Liver (tissue), 9 donors: ENCODE results near the gene PRKAR1B. TPM values are rescaled to one million over a fixed set of nuclear protein-coding genes. Genes with fewer than 3 reads are reported as not detected.
A peak's percentile ranks its signal among the peaks of the same experiment; 100 is the strongest.

Experiments
- DNase-seq: peaks from one replicate; pipeline ENCODE4 v3.0.0-alpha.2; 2017; ENCODE audit warnings: low spot score
- H3K27ac ChIP-seq, 2 donors: one replicate each; pipeline ENCODE4 v1.7.0; 2013; ENCODE audit warnings: inconsistent platforms in 2 of 2, low read length in 2 of 2, control low read depth in 1 of 2, low read depth in 1 of 2, mild to moderate bottlenecking in 1 of 2
- H3K27me3 ChIP-seq, 4 donors: one replicate each; pipeline versions ENCODE4 v1.6.1 to v1.7.0; 2013; ENCODE audit warnings: low read length in 3 of 4, inconsistent platforms in 1 of 4, mild to moderate bottlenecking in 1 of 4, moderate library complexity in 1 of 4; ENCODE audit not compliant: control insufficient read depth in 4 of 4, insufficient read depth in 4 of 4
- H3K36me3 ChIP-seq, 4 donors: one replicate each; pipeline versions ENCODE4 v1.6.1 to v1.7.0; 2013; ENCODE audit warnings: low read length in 3 of 4, mild to moderate bottlenecking in 3 of 4, low read depth in 1 of 4, moderate library complexity in 1 of 4; ENCODE audit not compliant: control insufficient read depth in 4 of 4, insufficient read depth in 3 of 4
- H3K4me1 ChIP-seq, 4 donors: one replicate each; pipeline versions ENCODE4 v1.6.1 to v1.7.0; 2013; ENCODE audit warnings: low read length in 3 of 4, mild to moderate bottlenecking in 3 of 4, moderate library complexity in 1 of 4; ENCODE audit not compliant: control insufficient read depth in 4 of 4, insufficient read depth in 4 of 4
- H3K4me3 ChIP-seq, 3 donors: one replicate each; pipeline versions ENCODE4 v1.6.1 to v1.7.0; 2013; ENCODE audit warnings: low read length in 3 of 3, control low read depth in 1 of 3, low read depth in 1 of 3, mild to moderate bottlenecking in 1 of 3
- H3K9ac ChIP-seq, 2 donors: one replicate each; pipeline ENCODE4 v1.7.0; 2013; ENCODE audit warnings: low read length in 2 of 2, mild to moderate bottlenecking in 2 of 2, moderate library complexity in 2 of 2, control low read depth in 1 of 2, low read depth in 1 of 2
- H3K9me3 ChIP-seq, 4 donors: one replicate each; pipeline versions ENCODE4 v1.6.1 to v1.7.0; 2013; ENCODE audit warnings: low read length in 3 of 4; ENCODE audit not compliant: control insufficient read depth in 4 of 4
- FOXA2 ChIP-seq: IDR thresholded peaks from 2 replicates; pipeline ENCODE4 v1.6.1; 2016; ENCODE audit warnings: antibody characterized with exemption
- GABPA ChIP-seq, 2 donors: IDR thresholded peaks in 1 of 2; conservative IDR thresholded peaks in 1 of 2; 2 replicates each; pipeline ENCODE4 v1.6.1; 2016; ENCODE audit warnings: antibody characterized with exemption in 2 of 2, mild to moderate bottlenecking in 1 of 2, moderate library complexity in 1 of 2
- HNF4A ChIP-seq, 2 donors: conservative IDR thresholded peaks; 2 replicates each; pipeline ENCODE4 v1.6.1; 2016; ENCODE audit warnings: antibody characterized with exemption in 2 of 2, mild to moderate bottlenecking in 2 of 2
- HNF4G ChIP-seq: IDR thresholded peaks from 2 replicates; pipeline ENCODE4 v1.6.1; 2016; ENCODE audit warnings: antibody characterized with exemption
- NR2F2 ChIP-seq: IDR thresholded peaks from 2 replicates; pipeline ENCODE4 v1.6.1; 2016; ENCODE audit warnings: antibody characterized with exemption
- RAD21 ChIP-seq, 2 donors: IDR thresholded peaks; 2 replicates each; pipeline ENCODE4 v1.6.1; 2016; ENCODE audit warnings: antibody characterized with exemption in 2 of 2, mild to moderate bottlenecking in 2 of 2
- RXRA ChIP-seq, 2 donors: IDR thresholded peaks; 2 replicates each; pipeline ENCODE4 v1.6.1; 2017 to 2018; ENCODE audit warnings: antibody characterized with exemption in 2 of 2, mild to moderate bottlenecking in 1 of 2
- SP1 ChIP-seq: IDR thresholded peaks from 2 replicates; pipeline ENCODE4 v1.6.1; 2018; ENCODE audit warnings: antibody characterized with exemption, mild to moderate bottlenecking
- YY1 ChIP-seq: IDR thresholded peaks from 2 replicates; pipeline ENCODE4 v1.6.1; 2016; ENCODE audit warnings: antibody characterized with exemption, mild to moderate bottlenecking
- WGBS: extraction: QIAGEN DNeasy Blood & Tissue Kit; methylation state at CpG from one replicate; pipeline ENCODE4 v1.1.7; 2013; 5-methylcytosine and 5-hydroxymethylcytosine counted together
- polyA plus RNA-seq, 2 donors: library from polyadenylated mRNA; stranded (reverse) in 1 of 2; unstranded in 1 of 2; fragments of 200-250 nt in 1 of 2; fragments of >200 nt in 1 of 2; fragmentation: Nextera tagmentation in 1 of 2; extraction: Ambion mirVana in 1 of 2; gene quantifications; one replicate each; pipeline versions ENCODE4 v1.2.1 to v1.2.3, GENCODE V29; 2013 to 2015
- total RNA-seq, 2 donors: library from RNA; depleted of rRNA; stranded (reverse); fragments of >200 nt; gene quantifications; one replicate each; pipeline ENCODE4 v1.2.3, GENCODE V29; 2014
- TF ChIP-seq, protein P1 (sequence below): fragments of 150-350 bp; IDR thresholded peaks from 2 replicates; pipeline ENCODE4 v1.5.1; 2017; ENCODE audit warnings: improper control_type of control experiment, low read depth, low read length; ENCODE audit not compliant: missing input control
- TF ChIP-seq, protein P2 (sequence below): IDR thresholded peaks from 2 replicates; pipeline ENCODE4 v1.6.1; 2016; ENCODE audit warnings: antibody characterized with exemption
- TF ChIP-seq, protein P3 (sequence below): IDR thresholded peaks from 2 replicates; pipeline ENCODE4 v1.6.1; 2016; ENCODE audit warnings: antibody characterized with exemption, mild to moderate bottlenecking
- donor health status: healthy.
- donor health status: healthy.
- donor health status: healthy.
- donor health status: healthy.
- donor health status: healthy.

The PRKAR1B gene
- total and polyA plus RNA-seq, 4 donors, result 11.1 to 14.4 (median 12.4) TPM

DNA sequence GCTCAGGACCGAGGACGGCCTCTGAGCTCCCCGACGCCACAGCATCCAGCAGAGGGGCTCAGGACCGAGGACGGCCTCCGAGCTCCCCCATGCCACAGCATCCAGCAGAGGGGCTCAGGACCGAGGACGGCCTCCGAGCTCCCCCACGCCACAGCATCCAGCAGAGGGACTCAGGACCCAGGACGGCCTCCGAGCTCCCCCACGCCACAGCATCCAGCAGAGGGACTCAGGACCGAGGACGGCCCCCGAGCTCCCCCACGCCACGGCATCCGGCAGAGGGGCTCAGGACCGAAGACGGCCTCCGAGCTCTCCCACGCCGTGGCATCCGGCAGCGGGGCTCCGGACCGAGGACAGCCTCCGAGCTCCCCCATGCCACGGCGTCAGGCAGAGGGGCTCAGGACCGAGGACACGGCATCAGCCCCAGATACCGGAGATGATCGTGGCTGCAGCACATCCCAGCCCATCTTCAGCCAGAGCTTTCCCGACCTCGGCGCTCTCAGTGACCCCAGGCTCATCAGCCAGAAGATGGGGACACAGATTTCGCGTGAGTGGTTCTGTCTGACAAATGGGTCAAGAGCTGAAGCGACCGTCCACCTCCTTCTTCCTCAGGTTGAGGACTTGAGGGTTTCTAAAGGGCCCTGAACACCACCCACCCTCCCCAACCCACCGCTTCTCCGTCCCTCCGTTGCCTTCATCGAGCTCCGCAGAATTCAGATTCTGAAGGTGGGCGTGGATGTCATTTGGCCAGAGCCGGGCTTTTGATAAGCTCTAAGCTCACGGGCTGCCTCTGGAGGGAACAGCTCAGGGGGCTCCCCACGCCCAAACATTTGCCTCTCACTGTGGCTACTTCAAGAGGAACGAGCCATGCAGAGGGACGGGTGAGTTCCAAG is 56.3 kb downstream of the PRKAR1B start:
- no peak overlapping the region for H3K27ac ChIP-seq
- WGBS, result 97% methylated on average over 54 of the region's 54 CpGs
- DNase-seq, result no peak

DNA sequence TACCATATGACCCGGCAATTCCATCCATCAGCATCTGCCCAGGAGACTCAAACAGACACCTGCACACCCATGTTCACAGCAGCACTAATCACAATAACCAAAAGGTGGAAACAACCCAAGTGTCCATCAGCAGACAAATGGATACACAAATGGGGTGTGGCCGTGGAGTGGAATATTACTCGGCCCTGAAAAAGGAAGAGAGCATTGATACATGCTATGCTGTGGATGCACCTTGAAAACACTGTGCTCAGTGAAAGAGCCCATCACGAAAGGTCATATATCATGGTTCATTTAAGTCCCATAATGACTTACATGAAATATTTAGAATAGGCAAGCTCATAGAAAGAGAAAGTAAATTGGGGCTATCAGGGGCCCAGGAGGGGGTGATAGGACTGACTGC is 58.1 kb downstream of the PRKAR1B start:
- 93% methylated on average over 4 of the region's 4 CpGs for WGBS
- Histone ChIP-seq H3K36me3 (no peaks in the 10 kb centered on the region), H3K27ac (no peak overlapping the region), H3K9me3 (no peaks in the 10 kb centered on the region), H3K9ac (no peak overlapping the region), H3K4me3 (no peak overlapping the region), H3K27me3 (no peaks in the 10 kb centered on the region), H3K4me1 (no peaks in the 10 kb centered on the region)
- TF ChIP-seq, protein P1, sequence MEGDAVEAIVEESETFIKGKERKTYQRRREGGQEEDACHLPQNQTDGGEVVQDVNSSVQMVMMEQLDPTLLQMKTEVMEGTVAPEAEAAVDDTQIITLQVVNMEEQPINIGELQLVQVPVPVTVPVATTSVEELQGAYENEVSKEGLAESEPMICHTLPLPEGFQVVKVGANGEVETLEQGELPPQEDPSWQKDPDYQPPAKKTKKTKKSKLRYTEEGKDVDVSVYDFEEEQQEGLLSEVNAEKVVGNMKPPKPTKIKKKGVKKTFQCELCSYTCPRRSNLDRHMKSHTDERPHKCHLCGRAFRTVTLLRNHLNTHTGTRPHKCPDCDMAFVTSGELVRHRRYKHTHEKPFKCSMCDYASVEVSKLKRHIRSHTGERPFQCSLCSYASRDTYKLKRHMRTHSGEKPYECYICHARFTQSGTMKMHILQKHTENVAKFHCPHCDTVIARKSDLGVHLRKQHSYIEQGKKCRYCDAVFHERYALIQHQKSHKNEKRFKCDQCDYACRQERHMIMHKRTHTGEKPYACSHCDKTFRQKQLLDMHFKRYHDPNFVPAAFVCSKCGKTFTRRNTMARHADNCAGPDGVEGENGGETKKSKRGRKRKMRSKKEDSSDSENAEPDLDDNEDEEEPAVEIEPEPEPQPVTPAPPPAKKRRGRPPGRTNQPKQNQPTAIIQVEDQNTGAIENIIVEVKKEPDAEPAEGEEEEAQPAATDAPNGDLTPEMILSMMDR, result no peak
- TF ChIP-seq, protein P2, sequence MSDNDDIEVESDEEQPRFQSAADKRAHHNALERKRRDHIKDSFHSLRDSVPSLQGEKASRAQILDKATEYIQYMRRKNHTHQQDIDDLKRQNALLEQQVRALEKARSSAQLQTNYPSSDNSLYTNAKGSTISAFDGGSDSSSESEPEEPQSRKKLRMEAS, result no peak
- no peak for DNase-seq

More for the DNA sequence above, 56.3 kb downstream of the PRKAR1B start:
- H3K27me3 ChIP-seq, result no peaks in the 10 kb centered on the region
- H3K9me3 ChIP-seq, result no peaks in the 10 kb centered on the region
- H3K36me3 ChIP-seq, result no peaks in the 10 kb centered on the region
- no peak overlapping the region for H3K9ac ChIP-seq
- TF ChIP-seq FOXA2 (no peak), HNF4A (conservative IDR thresholded peaks at IDR 0.05) (no peak), HNF4G (no peak), NR2F2 (no peak), YY1 (no peak), RAD21 (IDR thresholded peaks at IDR 0.05) (no peak)
- TF ChIP-seq, protein P1, result no peak
- TF ChIP-seq, protein P2, result no peak
- H3K4me1 ChIP-seq, result no peaks in the 10 kb centered on the region
- H3K4me3 ChIP-seq, result no peak overlapping the region

DNA sequence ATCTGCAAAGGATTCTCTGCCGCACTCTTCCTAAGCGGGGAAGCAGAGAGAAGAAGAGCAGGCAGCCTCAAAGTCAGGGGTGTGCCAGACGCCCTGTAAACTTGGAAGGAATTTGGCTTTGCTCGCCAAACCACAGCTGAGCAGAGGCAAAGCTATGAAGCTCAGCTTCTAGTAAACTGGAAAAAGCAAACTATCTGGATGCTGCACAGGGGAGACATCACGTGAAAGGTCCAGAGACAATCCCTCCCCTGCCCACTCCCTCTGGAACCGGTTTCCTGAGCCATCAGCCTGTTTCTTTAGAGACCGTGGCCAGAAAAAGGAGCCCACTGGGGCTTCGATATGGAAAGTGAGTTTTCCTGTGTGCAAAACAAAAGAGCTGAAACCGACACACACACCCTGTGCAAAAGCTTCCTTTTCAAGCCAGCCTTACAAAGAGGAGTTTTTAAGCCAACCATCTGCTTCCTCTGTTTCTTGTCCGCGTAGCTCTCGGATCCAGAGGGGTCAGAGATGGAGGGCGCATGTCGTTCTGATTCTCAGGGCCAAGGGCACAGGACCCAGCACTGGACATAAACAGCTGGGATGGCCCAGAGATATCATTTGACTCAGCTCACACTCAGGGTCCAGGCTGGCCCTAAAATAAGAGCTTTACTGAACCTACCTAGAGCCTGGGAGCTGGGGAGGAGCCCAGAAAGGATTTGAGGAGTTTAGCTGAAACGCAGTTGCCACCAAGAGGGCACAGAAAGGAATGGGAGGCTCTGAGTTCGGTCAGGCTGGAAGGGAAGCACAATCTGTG is 58.7 kb downstream of the PRKAR1B start:
- no peaks in the 10 kb centered on the region for H3K27me3 ChIP-seq
- no peaks in the 10 kb centered on the region for H3K36me3 ChIP-seq
- peaks cover 0 to 2% (median 0%) of the 10 kb centered on the region in 4 donors for H3K4me1 ChIP-seq
- DNase-seq, result no peak
- no peak overlapping the region for H3K9ac ChIP-seq
- no peaks in the 10 kb centered on the region for H3K9me3 ChIP-seq
- 71% methylated on average over 16 of the region's 16 CpGs for WGBS
- H3K27ac ChIP-seq, result no peak overlapping the region
- H3K4me3 ChIP-seq, result no peak overlapping the region
- TF ChIP-seq RXRA (IDR thresholded peaks at IDR 0.05) (no peak), HNF4A (conservative IDR thresholded peaks at IDR 0.05) (no peak), GABPA (IDR thresholded peaks at IDR 0.05 in 1 of 2, conservative IDR thresholded peaks at IDR 0.05 in 1 of 2) (no peak), SP1 (peak; percentile 15)
- TF ChIP-seq, protein P2, result no peak
- TF ChIP-seq, protein P3, sequence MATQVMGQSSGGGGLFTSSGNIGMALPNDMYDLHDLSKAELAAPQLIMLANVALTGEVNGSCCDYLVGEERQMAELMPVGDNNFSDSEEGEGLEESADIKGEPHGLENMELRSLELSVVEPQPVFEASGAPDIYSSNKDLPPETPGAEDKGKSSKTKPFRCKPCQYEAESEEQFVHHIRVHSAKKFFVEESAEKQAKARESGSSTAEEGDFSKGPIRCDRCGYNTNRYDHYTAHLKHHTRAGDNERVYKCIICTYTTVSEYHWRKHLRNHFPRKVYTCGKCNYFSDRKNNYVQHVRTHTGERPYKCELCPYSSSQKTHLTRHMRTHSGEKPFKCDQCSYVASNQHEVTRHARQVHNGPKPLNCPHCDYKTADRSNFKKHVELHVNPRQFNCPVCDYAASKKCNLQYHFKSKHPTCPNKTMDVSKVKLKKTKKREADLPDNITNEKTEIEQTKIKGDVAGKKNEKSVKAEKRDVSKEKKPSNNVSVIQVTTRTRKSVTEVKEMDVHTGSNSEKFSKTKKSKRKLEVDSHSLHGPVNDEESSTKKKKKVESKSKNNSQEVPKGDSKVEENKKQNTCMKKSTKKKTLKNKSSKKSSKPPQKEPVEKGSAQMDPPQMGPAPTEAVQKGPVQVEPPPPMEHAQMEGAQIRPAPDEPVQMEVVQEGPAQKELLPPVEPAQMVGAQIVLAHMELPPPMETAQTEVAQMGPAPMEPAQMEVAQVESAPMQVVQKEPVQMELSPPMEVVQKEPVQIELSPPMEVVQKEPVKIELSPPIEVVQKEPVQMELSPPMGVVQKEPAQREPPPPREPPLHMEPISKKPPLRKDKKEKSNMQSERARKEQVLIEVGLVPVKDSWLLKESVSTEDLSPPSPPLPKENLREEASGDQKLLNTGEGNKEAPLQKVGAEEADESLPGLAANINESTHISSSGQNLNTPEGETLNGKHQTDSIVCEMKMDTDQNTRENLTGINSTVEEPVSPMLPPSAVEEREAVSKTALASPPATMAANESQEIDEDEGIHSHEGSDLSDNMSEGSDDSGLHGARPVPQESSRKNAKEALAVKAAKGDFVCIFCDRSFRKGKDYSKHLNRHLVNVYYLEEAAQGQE, result no peak
- TF ChIP-seq, protein P1, result no peak
